GM23338 (cell line): ENCODE data around the gene MRPS24. TPM values are rescaled to one million over a fixed set of nuclear protein-coding genes. Genes with fewer than 3 reads are reported as not detected.
A peak's percentile ranks its signal among the peaks of the same experiment; 100 is the strongest.

Experiments used
- ATAC-seq: fragments of 200-7000 bp; cut with Tn5 transposase; 3 replicates; pipeline ENCODE4 v1.9.1; 2020
- DNase-seq: peaks from one replicate; pipeline ENCODE4 v3.0.0-alpha.2; 2015; ENCODE audit warnings: low spot score
- H2AFZ ChIP-seq: fragments of 200-600 bp; sonication (generic); 2 replicates; pipeline ENCODE4 v1.8.0; 2016; ENCODE audit warnings: antibody characterized with exemption, mild to moderate bottlenecking, moderate library complexity
- H3F3A ChIP-seq: fragments of 200-600 bp; sonication (generic); replicated peaks from 2 replicates; pipeline ENCODE4 v1.8.0; 2017; ENCODE audit warnings: antibody characterized with exemption, mixed run types, low read depth
- H3K27ac ChIP-seq: fragments of 200-600 bp; sonication (generic); 2 replicates; pipeline ENCODE4 v1.6.1; 2016; ENCODE audit warnings: low read depth
- H3K27me3 ChIP-seq: fragments of 200-600 bp; sonication (generic); 2 replicates; pipeline ENCODE4 v1.8.0; 2016; ENCODE audit warnings: mild to moderate bottlenecking, mixed run types, moderate library complexity; ENCODE audit not compliant: insufficient read depth
- H3K36me3 ChIP-seq: fragments of 200-600 bp; sonication (generic); 2 replicates; pipeline ENCODE4 v1.8.0; 2016; ENCODE audit warnings: mild to moderate bottlenecking; ENCODE audit not compliant: insufficient read depth
- H3K4me1 ChIP-seq: fragments of 200-600 bp; sonication (generic); 2 replicates; pipeline ENCODE4 v1.8.0; 2016; ENCODE audit warnings: mild to moderate bottlenecking, moderate library complexity; ENCODE audit not compliant: insufficient read depth
- H3K4me2 ChIP-seq: fragments of 200-600 bp; sonication (generic); 2 replicates; pipeline ENCODE4 v1.7.1; 2017; ENCODE audit warnings: mixed run types
- H3K4me3 ChIP-seq: fragments of 200-600 bp; sonication (generic); 2 replicates; pipeline ENCODE4 v1.6.1; 2016; ENCODE audit warnings: mixed run types
- H3K79me2 ChIP-seq: fragments of 200-600 bp; sonication (generic); replicated peaks from 2 replicates; pipeline ENCODE4 v1.8.0; 2017; ENCODE audit warnings: mild to moderate bottlenecking; ENCODE audit not compliant: insufficient read depth
- H3K9me2 ChIP-seq: fragments of 200-600 bp; sonication (generic); 2 replicates; pipeline ENCODE4 v1.8.0; 2017; ENCODE audit not compliant: insufficient read depth
- H4K20me1 ChIP-seq: fragments of 200-600 bp; sonication (generic); replicated peaks from 2 replicates; pipeline ENCODE4 v1.8.0; 2017; ENCODE audit warnings: mild to moderate bottlenecking; ENCODE audit not compliant: insufficient read depth
- H3K27ac Mint-ChIP-seq: 2 replicates; pipeline ENCODE4 v1.8.0; 2020; ENCODE audit warnings: inconsistent platforms, mild to moderate bottlenecking, moderate library complexity, mixed read lengths
- H3K27me3 Mint-ChIP-seq: 3 replicates; pipeline ENCODE4 v1.8.0; 2022; ENCODE audit warnings: low read depth, mild to moderate bottlenecking, moderate library complexity, mixed read lengths, inconsistent platforms; ENCODE audit not compliant: insufficient read depth, poor library complexity
- H3K36me3 Mint-ChIP-seq: 3 replicates; pipeline ENCODE4 v1.8.0; 2021; ENCODE audit warnings: low read depth, mild to moderate bottlenecking, inconsistent platforms, moderate library complexity, mixed read lengths
- H3K4me1 Mint-ChIP-seq: 3 replicates; pipeline ENCODE4 v1.8.0; 2020; ENCODE audit warnings: mild to moderate bottlenecking, inconsistent platforms, mixed read lengths
- H3K4me3 Mint-ChIP-seq: 3 replicates; pipeline ENCODE4 v1.8.0; 2021; ENCODE audit warnings: moderate library complexity, mild to moderate bottlenecking, inconsistent platforms, mixed read lengths
- H3K9me3 Mint-ChIP-seq: 3 replicates; pipeline ENCODE4 v1.8.0; 2020; ENCODE audit warnings: moderate library complexity, mild to moderate bottlenecking, inconsistent platforms, mixed read lengths
- CREB1 ChIP-seq: fragments of 250-450 bp; sonication (Bioruptor Pico); IDR thresholded peaks from 2 replicates; pipeline ENCODE4 v1.5.0; 2020; ENCODE audit warnings: low read depth, mild to moderate bottlenecking, moderate library complexity
- CTCF ChIP-seq, 2 experiments: fragments of 200-600 bp in 1 of 2; sonication (generic) in 1 of 2; conservative IDR thresholded peaks; 2 replicates each; pipeline versions ENCODE4 v1.5.1 to v1.6.1; 2016 to 2017; ENCODE audit warnings: antibody characterized with exemption in 2 of 2, low read depth in 2 of 2, mild to moderate bottlenecking in 2 of 2, moderate library complexity in 1 of 2
- EZH2 ChIP-seq: fragments of 200-600 bp; sonication (generic); IDR thresholded peaks from one replicate; pipeline ENCODE4 v1.8.0; 2017; ENCODE audit warnings: antibody characterized with exemption, mild to moderate bottlenecking, low read depth; ENCODE audit not compliant: unreplicated experiment
- EZH2phosphoT487 ChIP-seq: fragments of 200-600 bp; sonication (generic); IDR thresholded peaks from one replicate; pipeline ENCODE4 v1.8.1; 2018; ENCODE audit warnings: antibody characterized with exemption; ENCODE audit not compliant: unreplicated experiment
- JUNB ChIP-seq: IDR thresholded peaks from one replicate; pipeline ENCODE4 v1.6.1; 2016; ENCODE audit warnings: antibody characterized with exemption; ENCODE audit not compliant: unreplicated experiment
- NANOG ChIP-seq: IDR thresholded peaks from 2 replicates; pipeline ENCODE4 v1.6.1; 2016; ENCODE audit warnings: antibody characterized with exemption, borderline replicate concordance
- POLR2AphosphoS5 ChIP-seq: IDR thresholded peaks from 2 replicates; pipeline ENCODE4 v1.6.1; 2016; ENCODE audit warnings: antibody characterized with exemption, low read depth
- STAT1 ChIP-seq: IDR thresholded peaks from one replicate; pipeline ENCODE4 v1.6.1; 2016; ENCODE audit warnings: antibody characterized with exemption; ENCODE audit not compliant: unreplicated experiment
- ZNF114 ChIP-seq: fragments of 250-450 bp; sonication (Bioruptor Pico); IDR thresholded peaks from 2 replicates; pipeline ENCODE4 v1.5.0; 2020; ENCODE audit warnings: mild to moderate bottlenecking, moderate library complexity
- ZNF331 ChIP-seq: fragments of 250-450 bp; sonication (Bioruptor Pico); IDR thresholded peaks from 2 replicates; pipeline ENCODE4 v1.5.0; 2020; ENCODE audit warnings: low read depth, mild to moderate bottlenecking, moderate library complexity
- polyA plus RNA-seq: library from polyadenylated mRNA; unstranded; fragments of >200 nt; fragmentation: Nextera tagmentation; extraction: Ambion mirVana; gene quantifications from 2 replicates; pipeline ENCODE4 v1.2.1, GENCODE V29; 2016
- total RNA-seq: library from RNA; depleted of rRNA; stranded (reverse); fragments of >200 nt; shearing (Covaris generic); gene quantifications from 2 replicates; pipeline ENCODE4 v1.2.3, GENCODE V29; 2014
- TF ChIP-seq, protein P1 (sequence below): IDR thresholded peaks from one replicate; pipeline ENCODE4 v1.6.1; 2018; ENCODE audit warnings: antibody characterized with exemption; ENCODE audit not compliant: unreplicated experiment
- TF ChIP-seq, protein P2 (sequence below): fragments of 250-450 bp; sonication (Bioruptor Pico); IDR thresholded peaks from 2 replicates; pipeline ENCODE4 v1.5.0; 2020; ENCODE audit warnings: mild to moderate bottlenecking, moderate library complexity
- TF ChIP-seq, protein P3 (sequence below): IDR thresholded peaks from 2 replicates; pipeline ENCODE4 v1.6.1; 2016; ENCODE audit warnings: antibody characterized with exemption

The MRPS24 gene
- total and polyA plus RNA-seq, 2 experiments from 2014 or later = 82.9 to 152 TPM

DNA sequence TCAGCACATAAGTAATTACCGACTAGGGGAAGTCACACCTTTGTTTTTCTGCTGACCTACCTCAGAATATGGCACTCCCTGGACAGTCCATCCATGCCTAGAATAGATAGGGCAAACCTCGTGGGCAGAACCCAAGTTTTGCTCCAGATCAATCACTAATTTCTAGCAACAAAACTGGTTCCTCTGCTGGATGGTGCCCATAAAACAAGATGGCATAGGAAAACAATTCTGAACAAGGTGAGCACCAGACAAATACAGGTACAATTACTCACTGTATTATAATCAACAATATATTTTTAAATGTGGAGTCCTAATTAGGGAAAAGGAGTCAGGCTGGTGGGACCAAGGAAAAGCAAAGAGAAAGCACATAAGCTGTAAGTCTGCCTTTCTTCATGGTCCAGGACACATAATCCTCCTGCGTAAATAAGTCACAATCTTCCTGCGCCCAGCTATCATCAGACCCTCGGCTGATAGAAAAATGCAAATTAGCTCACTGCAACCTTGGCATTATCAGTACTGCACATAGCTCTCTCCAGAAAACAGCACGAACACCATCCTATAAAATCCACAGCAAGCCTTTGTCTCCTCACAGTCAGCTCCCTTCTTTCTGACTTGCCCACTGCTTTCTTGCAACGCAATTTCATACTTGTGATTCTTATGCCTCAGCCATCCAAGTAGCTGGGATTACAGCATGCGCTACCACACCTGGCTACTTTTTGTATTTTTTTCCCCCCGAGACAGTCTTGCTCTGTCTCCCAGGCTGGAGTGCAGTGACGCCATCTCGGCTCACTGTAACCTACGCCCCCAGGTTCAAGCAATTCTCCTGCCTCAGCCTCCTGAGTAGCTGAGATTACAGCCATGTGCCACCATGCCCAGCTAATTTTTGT, 22.0 kb upstream of the MRPS24 start:
- Histone ChIP-seq H3K27me3 (no peaks in the 10 kb centered on the region), H4K20me1 (peaks cover 10% of the 10 kb centered on the region; the same call in 1 of the 2 replicates), H3K36me3 (no peaks in the 10 kb centered on the region), H2AFZ (no peak overlapping the region), H3K27ac (no peak overlapping the region), H3K4me1 (no peaks in the 10 kb centered on the region), H3K9me2 (no peaks in the 10 kb centered on the region), H3F3A (no peaks in the 10 kb centered on the region), H3K4me3 (no peak overlapping the region), H3K79me2 (peaks cover 60% of the 10 kb centered on the region), H3K4me2 (no peak overlapping the region)
- H3K4me1 Mint-ChIP-seq = no peaks in the 10 kb centered on the region
- H3K4me3 Mint-ChIP-seq = no peak overlapping the region
- H3K27me3 Mint-ChIP-seq = peaks cover 1% of the 10 kb centered on the region
- TF ChIP-seq CREB1 (CRISPR knock-in tag) (no peak), POLR2AphosphoS5 (no peak), STAT1 (no peak), EZH2phosphoT487 (no peak), ZNF331 (CRISPR knock-in tag) (no peak), NANOG (no peak), JUNB (no peak), EZH2 (no peak), CTCF (conservative IDR thresholded peaks at IDR 0.05; ENCODE audit: low read depth in 2 of 2) (no peak), ZNF114 (CRISPR knock-in tag) (no peak)
- TF ChIP-seq, protein P1, sequence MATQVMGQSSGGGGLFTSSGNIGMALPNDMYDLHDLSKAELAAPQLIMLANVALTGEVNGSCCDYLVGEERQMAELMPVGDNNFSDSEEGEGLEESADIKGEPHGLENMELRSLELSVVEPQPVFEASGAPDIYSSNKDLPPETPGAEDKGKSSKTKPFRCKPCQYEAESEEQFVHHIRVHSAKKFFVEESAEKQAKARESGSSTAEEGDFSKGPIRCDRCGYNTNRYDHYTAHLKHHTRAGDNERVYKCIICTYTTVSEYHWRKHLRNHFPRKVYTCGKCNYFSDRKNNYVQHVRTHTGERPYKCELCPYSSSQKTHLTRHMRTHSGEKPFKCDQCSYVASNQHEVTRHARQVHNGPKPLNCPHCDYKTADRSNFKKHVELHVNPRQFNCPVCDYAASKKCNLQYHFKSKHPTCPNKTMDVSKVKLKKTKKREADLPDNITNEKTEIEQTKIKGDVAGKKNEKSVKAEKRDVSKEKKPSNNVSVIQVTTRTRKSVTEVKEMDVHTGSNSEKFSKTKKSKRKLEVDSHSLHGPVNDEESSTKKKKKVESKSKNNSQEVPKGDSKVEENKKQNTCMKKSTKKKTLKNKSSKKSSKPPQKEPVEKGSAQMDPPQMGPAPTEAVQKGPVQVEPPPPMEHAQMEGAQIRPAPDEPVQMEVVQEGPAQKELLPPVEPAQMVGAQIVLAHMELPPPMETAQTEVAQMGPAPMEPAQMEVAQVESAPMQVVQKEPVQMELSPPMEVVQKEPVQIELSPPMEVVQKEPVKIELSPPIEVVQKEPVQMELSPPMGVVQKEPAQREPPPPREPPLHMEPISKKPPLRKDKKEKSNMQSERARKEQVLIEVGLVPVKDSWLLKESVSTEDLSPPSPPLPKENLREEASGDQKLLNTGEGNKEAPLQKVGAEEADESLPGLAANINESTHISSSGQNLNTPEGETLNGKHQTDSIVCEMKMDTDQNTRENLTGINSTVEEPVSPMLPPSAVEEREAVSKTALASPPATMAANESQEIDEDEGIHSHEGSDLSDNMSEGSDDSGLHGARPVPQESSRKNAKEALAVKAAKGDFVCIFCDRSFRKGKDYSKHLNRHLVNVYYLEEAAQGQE = no peak
- TF ChIP-seq, protein P2, sequence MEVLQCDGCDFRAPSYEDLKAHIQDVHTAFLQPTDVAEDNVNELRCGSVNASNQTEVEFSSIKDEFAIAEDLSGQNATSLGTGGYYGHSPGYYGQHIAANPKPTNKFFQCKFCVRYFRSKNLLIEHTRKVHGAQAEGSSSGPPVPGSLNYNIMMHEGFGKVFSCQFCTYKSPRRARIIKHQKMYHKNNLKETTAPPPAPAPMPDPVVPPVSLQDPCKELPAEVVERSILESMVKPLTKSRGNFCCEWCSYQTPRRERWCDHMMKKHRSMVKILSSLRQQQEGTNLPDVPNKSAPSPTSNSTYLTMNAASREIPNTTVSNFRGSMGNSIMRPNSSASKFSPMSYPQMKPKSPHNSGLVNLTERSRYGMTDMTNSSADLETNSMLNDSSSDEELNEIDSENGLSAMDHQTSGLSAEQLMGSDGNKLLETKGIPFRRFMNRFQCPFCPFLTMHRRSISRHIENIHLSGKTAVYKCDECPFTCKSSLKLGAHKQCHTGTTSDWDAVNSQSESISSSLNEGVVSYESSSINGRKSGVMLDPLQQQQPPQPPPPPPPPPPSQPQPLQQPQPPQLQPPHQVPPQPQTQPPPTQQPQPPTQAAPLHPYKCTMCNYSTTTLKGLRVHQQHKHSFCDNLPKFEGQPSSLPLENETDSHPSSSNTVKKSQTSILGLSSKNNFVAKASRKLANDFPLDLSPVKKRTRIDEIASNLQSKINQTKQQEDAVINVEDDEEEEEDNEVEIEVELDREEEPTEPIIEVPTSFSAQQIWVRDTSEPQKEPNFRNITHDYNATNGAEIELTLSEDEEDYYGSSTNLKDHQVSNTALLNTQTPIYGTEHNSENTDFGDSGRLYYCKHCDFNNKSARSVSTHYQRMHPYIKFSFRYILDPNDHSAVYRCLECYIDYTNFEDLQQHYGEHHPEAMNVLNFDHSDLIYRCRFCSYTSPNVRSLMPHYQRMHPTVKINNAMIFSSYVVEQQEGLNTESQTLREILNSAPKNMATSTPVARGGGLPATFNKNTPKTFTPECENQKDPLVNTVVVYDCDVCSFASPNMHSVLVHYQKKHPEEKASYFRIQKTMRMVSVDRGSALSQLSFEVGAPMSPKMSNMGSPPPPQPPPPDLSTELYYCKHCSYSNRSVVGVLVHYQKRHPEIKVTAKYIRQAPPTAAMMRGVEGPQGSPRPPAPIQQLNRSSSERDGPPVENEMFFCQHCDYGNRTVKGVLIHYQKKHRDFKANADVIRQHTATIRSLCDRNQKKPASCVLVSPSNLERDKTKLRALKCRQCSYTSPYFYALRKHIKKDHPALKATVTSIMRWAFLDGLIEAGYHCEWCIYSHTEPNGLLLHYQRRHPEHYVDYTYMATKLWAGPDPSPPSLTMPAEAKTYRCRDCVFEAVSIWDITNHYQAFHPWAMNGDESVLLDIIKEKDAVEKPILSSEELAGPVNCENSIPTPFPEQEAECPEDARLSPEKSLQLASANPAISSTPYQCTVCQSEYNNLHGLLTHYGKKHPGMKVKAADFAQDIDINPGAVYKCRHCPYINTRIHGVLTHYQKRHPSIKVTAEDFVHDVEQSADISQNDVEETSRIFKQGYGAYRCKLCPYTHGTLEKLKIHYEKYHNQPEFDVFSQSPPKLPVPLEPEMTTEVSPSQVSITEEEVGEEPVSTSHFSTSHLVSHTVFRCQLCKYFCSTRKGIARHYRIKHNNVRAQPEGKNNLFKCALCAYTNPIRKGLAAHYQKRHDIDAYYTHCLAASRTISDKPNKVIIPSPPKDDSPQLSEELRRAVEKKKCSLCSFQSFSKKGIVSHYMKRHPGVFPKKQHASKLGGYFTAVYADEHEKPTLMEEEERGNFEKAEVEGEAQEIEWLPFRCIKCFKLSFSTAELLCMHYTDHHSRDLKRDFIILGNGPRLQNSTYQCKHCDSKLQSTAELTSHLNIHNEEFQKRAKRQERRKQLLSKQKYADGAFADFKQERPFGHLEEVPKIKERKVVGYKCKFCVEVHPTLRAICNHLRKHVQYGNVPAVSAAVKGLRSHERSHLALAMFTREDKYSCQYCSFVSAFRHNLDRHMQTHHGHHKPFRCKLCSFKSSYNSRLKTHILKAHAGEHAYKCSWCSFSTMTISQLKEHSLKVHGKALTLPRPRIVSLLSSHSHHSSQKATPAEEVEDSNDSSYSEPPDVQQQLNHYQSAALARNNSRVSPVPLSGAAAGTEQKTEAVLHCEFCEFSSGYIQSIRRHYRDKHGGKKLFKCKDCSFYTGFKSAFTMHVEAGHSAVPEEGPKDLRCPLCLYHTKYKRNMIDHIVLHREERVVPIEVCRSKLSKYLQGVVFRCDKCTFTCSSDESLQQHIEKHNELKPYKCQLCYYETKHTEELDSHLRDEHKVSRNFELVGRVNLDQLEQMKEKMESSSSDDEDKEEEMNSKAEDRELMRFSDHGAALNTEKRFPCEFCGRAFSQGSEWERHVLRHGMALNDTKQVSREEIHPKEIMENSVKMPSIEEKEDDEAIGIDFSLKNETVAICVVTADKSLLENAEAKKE = no peak
- TF ChIP-seq, protein P3, sequence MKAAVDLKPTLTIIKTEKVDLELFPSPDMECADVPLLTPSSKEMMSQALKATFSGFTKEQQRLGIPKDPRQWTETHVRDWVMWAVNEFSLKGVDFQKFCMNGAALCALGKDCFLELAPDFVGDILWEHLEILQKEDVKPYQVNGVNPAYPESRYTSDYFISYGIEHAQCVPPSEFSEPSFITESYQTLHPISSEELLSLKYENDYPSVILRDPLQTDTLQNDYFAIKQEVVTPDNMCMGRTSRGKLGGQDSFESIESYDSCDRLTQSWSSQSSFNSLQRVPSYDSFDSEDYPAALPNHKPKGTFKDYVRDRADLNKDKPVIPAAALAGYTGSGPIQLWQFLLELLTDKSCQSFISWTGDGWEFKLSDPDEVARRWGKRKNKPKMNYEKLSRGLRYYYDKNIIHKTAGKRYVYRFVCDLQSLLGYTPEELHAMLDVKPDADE = no peak
- no peak for ATAC-seq
- peaks cover 4% of the 10 kb centered on the region; the same call in 1 of the 3 replicates for H3K36me3 Mint-ChIP-seq
- H3K9me3 Mint-ChIP-seq = peaks cover 2% of the 10 kb centered on the region; the same call in 1 of the 3 replicates
- no peak for DNase-seq
- H3K27ac Mint-ChIP-seq = 0 out of 2 replicates have a peak overlapping the region, but pooled peaks have one; percentile 7
